Naive thymus-derived CD8-positive, alpha-beta T cell (primary cell): ENCODE measurements around the gene PTGIR. TPM values are rescaled to one million over a fixed set of nuclear protein-coding genes. Genes with fewer than 3 reads are reported as not detected.

Experiments
- polyA plus RNA-seq, 3 donors: library from polyadenylated mRNA; unstranded; fragments of 300-500 nt; fragmentation: Illumina TruSeq; gene quantifications; one replicate each; pipeline ENCODE4 v1.2.3, GENCODE V29; 2021
- total RNA-seq, 8 experiments: library from RNA in 2 of 8; stranded (reverse) in 2 of 8; gene quantifications; one replicate each; pipeline ENCODE4 v1.2.3 and lab custom pipeline; 2021 to 2026

PTGIR gene
- total and polyA plus RNA-seq, 5 experiments from 2014 or later = 0.12 to 2.8 (median 0.40) TPM; not detected in 1

Other genes with a start within 250 kb of the PTGIR start
- gene CCDC8, start 211.5 kb downstream of the PTGIR start, total RNA-seq = not detected
- not detected for gene CCDC8, start 211.5 kb downstream of the PTGIR start, polyA plus RNA-seq
- not detected for gene PNMA8C, start 196.2 kb downstream of the PTGIR start, total RNA-seq
- gene PNMA8C, start 196.2 kb downstream of the PTGIR start, polyA plus RNA-seq = not detected
- gene PNMA8A, start 153.5 kb downstream of the PTGIR start, total RNA-seq = 1 to 10 TPM; 3.0 to 3.5 TPM
- not detected for gene PNMA8A, start 153.5 kb downstream of the PTGIR start, polyA plus RNA-seq
- gene PNMA8B, start 129.2 kb downstream of the PTGIR start, total RNA-seq = 1 to 10 TPM; 1.2 to 1.6 TPM
- gene PNMA8B, start 129.2 kb downstream of the PTGIR start, polyA plus RNA-seq = under 1 TPM in 2 of 3 donors, not detected in 1; 0.20 to 0.91 TPM
- gene CALM3, start 23.8 kb downstream of the PTGIR start, total RNA-seq = 100 to 1,000 TPM; 185 to 190 TPM
- gene CALM3, start 23.8 kb downstream of the PTGIR start, polyA plus RNA-seq = 100 to 1,000 TPM; 188 to 221 (median 214) TPM
- not detected for gene GNG8, start 11.1 kb upstream of the PTGIR start, total RNA-seq
- gene GNG8, start 11.1 kb upstream of the PTGIR start, polyA plus RNA-seq = not detected
- under 1 TPM in 1 of 2 experiments, not detected in 1; 0.13 TPM for gene DACT3, start 36.1 kb upstream of the PTGIR start, total RNA-seq
- gene DACT3, start 36.1 kb upstream of the PTGIR start, polyA plus RNA-seq = under 1 TPM in 1 of 3 donors, not detected in 2; 0.13 TPM
- gene PRKD2, start 92.0 kb upstream of the PTGIR start, total RNA-seq = 100 to 1,000 TPM in 1 of 2 experiments, 10 to 100 TPM in 1; 92.6 to 102 TPM
- gene PRKD2, start 92.0 kb upstream of the PTGIR start, polyA plus RNA-seq = 10 to 100 TPM; 28.6 to 79.7 (median 37.1) TPM
- gene FKRP, start 121.0 kb upstream of the PTGIR start, total RNA-seq = 10 to 100 TPM; 22.8 to 23.8 TPM
- 1 to 10 TPM; 2.6 to 8.7 (median 4.8) TPM for gene FKRP, start 121.0 kb upstream of the PTGIR start, polyA plus RNA-seq
- gene STRN4, start 121.4 kb upstream of the PTGIR start, total RNA-seq = 10 to 100 TPM; 78.6 to 81.9 TPM
- 10 to 100 TPM in 2 of 3 donors, 1 to 10 TPM in 1; 8.2 to 25.7 (median 12.0) TPM for gene STRN4, start 121.4 kb upstream of the PTGIR start, polyA plus RNA-seq
- gene SLC1A5, start 163.5 kb upstream of the PTGIR start, total RNA-seq = 1 to 10 TPM; 7.0 to 8.2 TPM
- gene SLC1A5, start 163.5 kb upstream of the PTGIR start, polyA plus RNA-seq = 1 to 10 TPM; 2.5 to 6.1 (median 4.1) TPM
- gene AP2S1, start 225.8 kb upstream of the PTGIR start, total RNA-seq = 10 to 100 TPM; 39.3 to 40.6 TPM
- gene AP2S1, start 225.8 kb upstream of the PTGIR start, polyA plus RNA-seq = 10 to 100 TPM; 63.8 to 68.3 (median 65.2) TPM
- gene ARHGAP35, start 235.9 kb upstream of the PTGIR start, total RNA-seq = 10 to 100 TPM; 27.3 TPM
- 1 to 10 TPM; 2.0 to 3.3 (median 2.1) TPM for gene ARHGAP35, start 235.9 kb upstream of the PTGIR start, polyA plus RNA-seq